H1 (cell line): ENCODE measurements around the gene VAV2. TPM values are rescaled to one million over a fixed set of nuclear protein-coding genes. Genes with fewer than 3 reads are reported as not detected.
A peak's percentile ranks its signal among the peaks of the same experiment; 100 is the strongest.

ENCODE experiments used
- CTCF ChIA-PET: fragments of 300-600 bp; sonication (Branson Sonifier 250); formaldehyde crosslinking; loops from one replicate; lab custom pipeline; 2021; ENCODE audit not compliant: partially characterized antibody; lab: Charles Lee
- POLR2A ChIA-PET: fragments of 300-600 bp; sonication (Branson Sonifier 250); formaldehyde crosslinking; loops from one replicate; lab custom pipeline; 2021; ENCODE audit warnings: inconsistent platforms; ENCODE audit not compliant: partially characterized antibody; lab: Charles Lee
- DNase-seq, 2 experiments: peaks; one replicate each; pipeline versions ENCODE4 v3.0.0 to v3.0.0-alpha.2; 2010 to 2022; ENCODE audit warnings: low spot score in 2 of 2, low read depth in 1 of 2, mixed read lengths in 1 of 2
- FAIRE-seq: peaks from 2 replicates; lab custom pipeline; 2011; peaks lifted over from hg19 to GRCh38; lab: Jason Lieb, UNC
- H2AFZ ChIP-seq: 2 replicates; pipeline ENCODE4 v1.8.1; 2012; ENCODE audit warnings: low read length, inconsistent platforms
- H2AK5ac ChIP-seq: 2 replicates; pipeline ENCODE4 v1.6.1; 2013; ENCODE audit warnings: low read depth, low read length
- H2BK120ac ChIP-seq: replicated peaks from 2 replicates; pipeline ENCODE3; 2013; ENCODE audit warnings: low read depth, low read length, inconsistent platforms
- H2BK12ac ChIP-seq: 2 replicates; pipeline ENCODE4 v1.6.1; 2013; ENCODE audit warnings: low read depth, low read length
- H2BK15ac ChIP-seq: 2 replicates; pipeline ENCODE4 v1.6.1; 2013; ENCODE audit warnings: low read length
- H2BK20ac ChIP-seq: 2 replicates; pipeline ENCODE4 v1.6.1; 2013; ENCODE audit warnings: low read length
- H2BK5ac ChIP-seq: 2 replicates; pipeline ENCODE4 v1.6.1; 2013; ENCODE audit warnings: low read depth, low read length
- H3K14ac ChIP-seq: 2 replicates; pipeline ENCODE4 v1.6.1; 2013; ENCODE audit warnings: inconsistent platforms; ENCODE audit not compliant: insufficient read length
- H3K18ac ChIP-seq: 2 replicates; pipeline ENCODE4 v1.6.1; 2013; ENCODE audit warnings: low read length; ENCODE audit errors: extremely low read depth
- H3K23ac ChIP-seq: 2 replicates; pipeline ENCODE4 v1.6.1; 2013; ENCODE audit warnings: inconsistent platforms; ENCODE audit not compliant: insufficient read length
- H3K23me2 ChIP-seq: 2 replicates; pipeline ENCODE4 v1.6.1; 2013; ENCODE audit warnings: low read depth, low read length
- H3K27ac ChIP-seq: 2 replicates; pipeline ENCODE4 v1.6.1; 2011; ENCODE audit warnings: low read depth, low read length, inconsistent platforms
- H3K27me3 ChIP-seq, 4 experiments: replicated peaks in 1 of 4; 1 replicate in 1 of 4; 2 replicates in 3 of 4; pipeline versions ENCODE4 v1.6.1 to v1.8.1; 2011 to 2013; ENCODE audit warnings: low read length in 3 of 4, mild to moderate bottlenecking in 3 of 4, inconsistent platforms in 2 of 4, mixed read lengths in 2 of 4, moderate library complexity in 1 of 4; ENCODE audit not compliant: control insufficient read depth in 3 of 4, insufficient read depth in 3 of 4; ENCODE audit errors: extremely low read depth in 1 of 4
- H3K36me3 ChIP-seq, 4 experiments: 2 replicates each; pipeline versions ENCODE4 v1.6.1 to v1.8.1; 2011 to 2013; ENCODE audit warnings: mild to moderate bottlenecking in 4 of 4, low read length in 3 of 4, moderate library complexity in 2 of 4, control low read depth in 1 of 4, inconsistent platforms in 1 of 4; ENCODE audit not compliant: insufficient read depth in 4 of 4, control insufficient read depth in 2 of 4
- H3K4ac ChIP-seq: replicated peaks from 2 replicates; pipeline ENCODE3; 2013; ENCODE audit warnings: low read length, low read depth, mixed read lengths, inconsistent platforms; ENCODE audit not compliant: insufficient read length
- H3K4me1 ChIP-seq, 4 experiments: replicated peaks in 1 of 4; 1 replicate in 1 of 4; 2 replicates in 3 of 4; pipeline versions ENCODE4 v1.6.1 to v1.8.1; 2011 to 2013; ENCODE audit warnings: low read length in 3 of 4, inconsistent platforms in 2 of 4, mixed read lengths in 1 of 4; ENCODE audit not compliant: insufficient read depth in 4 of 4, control insufficient read depth in 3 of 4
- H3K4me2 ChIP-seq, 2 experiments: 2 replicates each; pipeline versions ENCODE4 v1.6.1 to v1.8.1; 2011 to 2013; ENCODE audit warnings: low read depth in 2 of 2, low read length in 2 of 2, control low read depth in 1 of 2, inconsistent platforms in 1 of 2, mild to moderate bottlenecking in 1 of 2; ENCODE audit not compliant: insufficient read depth in 1 of 2
- H3K4me3 ChIP-seq, 4 experiments: fragments of 200-600, 300-600 bp in 1 of 4; sonication (generic), shearing (Covaris generic), sonication (Bioruptor Twin) in 1 of 4; 2 replicates each; pipeline versions ENCODE4 v1.5.1 to v1.8.1; 2011 to 2016; ENCODE audit warnings: low read length in 4 of 4, low read depth in 3 of 4, control low read depth in 2 of 4, inconsistent platforms in 2 of 4, mild to moderate bottlenecking in 2 of 4, mixed read lengths in 1 of 4, moderate library complexity in 1 of 4; ENCODE audit not compliant: insufficient read depth in 2 of 4; ENCODE audit errors: extremely low read depth in 1 of 4
- H3K56ac ChIP-seq: replicated peaks from 2 replicates; pipeline ENCODE3; 2013; ENCODE audit warnings: low read depth, mild to moderate bottlenecking, mixed read lengths, low read length, inconsistent platforms; ENCODE audit not compliant: insufficient read length
- H3K79me1 ChIP-seq: 2 replicates; pipeline ENCODE4 v1.6.1; 2013; ENCODE audit warnings: low read depth, low read length, control low read depth
- H3K79me2 ChIP-seq, 2 experiments: 2 replicates each; pipeline versions ENCODE4 v1.6.1 to v1.8.1; 2012 to 2013; ENCODE audit warnings: low read length in 2 of 2, mild to moderate bottlenecking in 2 of 2, inconsistent platforms in 1 of 2; ENCODE audit not compliant: insufficient read depth in 2 of 2, control insufficient read depth in 1 of 2
- H3K9ac ChIP-seq, 4 experiments: replicated peaks in 1 of 4; 1 replicate in 1 of 4; 2 replicates in 3 of 4; pipeline versions ENCODE4 v1.6.1 to v1.8.1; 2011 to 2013; ENCODE audit warnings: low read depth in 3 of 4, low read length in 3 of 4, control low read depth in 2 of 4, mild to moderate bottlenecking in 2 of 4, moderate library complexity in 2 of 4, inconsistent platforms in 1 of 4; ENCODE audit errors: extremely low read depth in 1 of 4
- H3K9me3 ChIP-seq, 2 experiments: 2 replicates each; pipeline versions ENCODE4 v1.6.1 to v1.8.1; 2012 to 2013; ENCODE audit warnings: mild to moderate bottlenecking in 2 of 2, moderate library complexity in 2 of 2, control low read depth in 1 of 2, inconsistent platforms in 1 of 2, low read depth in 1 of 2, low read length in 1 of 2, mixed read lengths in 1 of 2; ENCODE audit not compliant: insufficient read depth in 2 of 2
- H4K20me1 ChIP-seq, 2 experiments: replicated peaks in 1 of 2; 2 replicates each; pipeline versions ENCODE3 to v1.8.1; 2011 to 2013; ENCODE audit warnings: inconsistent platforms in 2 of 2, low read length in 2 of 2, mild to moderate bottlenecking in 1 of 2; ENCODE audit not compliant: insufficient read depth in 2 of 2, control insufficient read depth in 1 of 2
- H4K5ac ChIP-seq: 2 replicates; pipeline ENCODE4 v1.6.1; 2013; ENCODE audit warnings: low read length, low read depth, mixed read lengths, inconsistent platforms; ENCODE audit not compliant: insufficient read length
- H4K8ac ChIP-seq: 2 replicates; pipeline ENCODE4 v1.8.0; 2013; ENCODE audit warnings: mild to moderate bottlenecking, moderate library complexity, low read length, inconsistent platforms; ENCODE audit not compliant: insufficient read depth; ENCODE audit errors: extremely low read depth
- H4K91ac ChIP-seq: replicated peaks from 2 replicates; pipeline ENCODE3; 2013; ENCODE audit warnings: low read length, mixed read lengths, inconsistent platforms; ENCODE audit not compliant: insufficient read length
- EP300 ChIP-seq, 2 experiments: IDR thresholded peaks; 1 replicate in 1 of 2; 2 replicates in 1 of 2; pipeline ENCODE4 v1.6.1; 2011 to 2012; ENCODE audit warnings: low read depth in 2 of 2, low read length in 2 of 2, mild to moderate bottlenecking in 2 of 2, borderline replicate concordance in 1 of 2, inconsistent platforms in 1 of 2, moderate library complexity in 1 of 2
- RFX5 ChIP-seq: IDR thresholded peaks from 2 replicates; pipeline ENCODE4 v1.6.1; 2011; ENCODE audit warnings: low read depth, low read length, improper control_type of control experiment, borderline replicate concordance
- WGBS, 2 experiments: shearing (Covaris generic) in 1 of 2; methylation state at CpG; one replicate each; pipeline versions ENCODE4 v1.1.6 to v1.1.7; 2013 to 2015; ENCODE audit warnings: low lambda C conversion rate in 2 of 2, mixed read lengths in 2 of 2, inconsistent platforms in 1 of 2, low coverage in 1 of 2, missing lambda C conversion rate in 1 of 2; ENCODE audit not compliant: insufficient replicate concordance in 2 of 2, insufficient coverage in 1 of 2, insufficient read length in 1 of 2; ENCODE audit errors: extremely low coverage in 1 of 2, missing lambda C conversion rate in 1 of 2; 5-methylcytosine and 5-hydroxymethylcytosine counted together
- polyA plus RNA-seq, 7 experiments: library from polyadenylated mRNA; depleted of rRNA in 3 of 7; stranded (reverse) in 5 of 7; unstranded in 2 of 7; fragments of >200 nt in 5 of 7; fragments of 200-250 nt in 2 of 7; gene quantifications; 1 replicate in 5 of 7; 2 replicates in 1 of 7; 4 replicates in 1 of 7; pipeline versions ENCODE4 v1.2.1 to v1.2.3, GENCODE V29; 2011 to 2013; ENCODE audit warnings: missing spikeins in 2 of 7, mixed read lengths in 2 of 7
- total RNA-seq: library from RNA; stranded (reverse); fragmentation: NEBNext Ultra II Directional; extraction: Animal tissue kit (Norgen Biotek cat#: 25700); gene quantifications from 2 replicates; pipeline ENCODE4 v1.2.1, GENCODE V29; 2021

Gene VAV2
- total and polyA plus RNA-seq, 2 of the 8 experiments (the other 6 are each of a cell fraction or from before 2014, with no cell fraction given), result 13.6 to 37.6 TPM

DNA sequence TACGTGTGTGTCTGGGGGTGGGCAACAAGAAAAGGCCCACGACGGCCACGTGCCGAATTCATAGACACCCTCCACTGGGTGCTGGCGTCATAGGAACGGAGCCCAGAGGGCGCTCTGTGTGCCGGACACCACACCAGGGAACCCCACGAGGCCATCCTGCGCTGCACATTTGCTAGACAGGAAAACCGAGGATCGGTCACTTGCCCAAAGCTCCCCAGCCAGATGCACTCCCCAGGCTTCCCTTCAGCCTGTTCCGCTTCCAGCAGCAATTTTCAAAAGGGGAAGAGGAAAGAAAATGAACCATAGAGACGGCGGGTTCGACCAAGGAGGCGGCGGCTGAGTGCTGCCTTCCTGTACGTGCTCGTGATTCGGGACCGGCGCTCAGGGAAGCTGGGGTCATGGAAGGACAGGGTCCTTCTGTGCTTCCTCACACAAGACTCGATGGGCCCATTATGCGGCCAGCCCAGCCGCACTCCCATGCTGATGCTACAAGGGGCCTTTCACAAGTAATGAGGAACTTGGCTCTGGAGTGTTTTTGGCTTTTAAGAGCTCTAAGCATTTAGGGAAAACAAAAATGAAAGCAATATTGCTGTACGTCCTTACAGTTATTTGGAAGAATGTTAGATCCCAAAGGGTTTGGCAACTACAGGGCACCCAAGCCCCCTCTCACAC lies 129.4 kb downstream of the VAV2 start:
- Histone ChIP-seq H3K27me3 (no peaks in the 10 kb centered on the region), H2BK20ac (no peak overlapping the region), H2BK120ac (no peak overlapping the region), H2BK12ac (no peak overlapping the region), H2BK5ac (no peak overlapping the region), H3K9me3 (peaks cover 8 to 12% of the 10 kb centered on the region in 2 experiments; a peak in 3 of 4 replicates), H4K5ac (no peak overlapping the region), H3K79me2 (peaks cover 0 to 15% of the 10 kb centered on the region in 2 experiments; a peak in 1 of 4 replicates), H3K4me2 (no peak overlapping the region), H3K18ac (no peak overlapping the region), H4K91ac (no peak overlapping the region), H3K9ac (no peak overlapping the region), H4K8ac (0 out of 2 replicates have a peak overlapping the region, but pooled peaks have one; percentile 17), H2BK15ac (no peak overlapping the region), H4K20me1 (peaks cover 11 to 18% of the 10 kb centered on the region in 2 experiments), H2AK5ac (no peak overlapping the region), H3K23ac (no peak overlapping the region), H2AFZ (no peak overlapping the region), H3K4me1 (peaks cover 0 to 19% (median 6%) of the 10 kb centered on the region in 4 experiments; a peak in 4 of 7 replicates), H3K36me3 (peaks cover 0 to 2% (median 0%) of the 10 kb centered on the region in 4 experiments; a peak in 1 of 8 replicates), H3K14ac (no peak overlapping the region), H3K23me2 (no peaks in the 10 kb centered on the region), H3K56ac (no peak overlapping the region), H3K27ac (no peak overlapping the region), H3K79me1 (peaks cover 10% of the 10 kb centered on the region), H3K4ac (no peak overlapping the region), H3K4me3 (no peak overlapping the region)
- DNase-seq, result no peak
- ChIA-PET CTCF (interaction anchor here (1.1 to 5.2 kb wide), 3 partner anchors 12 to 132 kb away, joined by 3 to 41 read pairs (median 18); no protein-coding TSS in a partner anchor), POLR2A (no interaction called here)
- TF ChIP-seq RFX5, result no peak
- no peak for TF ChIP-seq EP300 (IDR thresholded peaks at IDR 0.05; ENCODE audit: borderline replicate concordance in 1 of 2, low read depth in 2 of 2, low read length in 2 of 2)
- WGBS, 2 experiments, result 94% methylated on average over 28 of the region's 28 CpGs; no CpG with 5 or more reads in 1 of the 2 experiments
- FAIRE-seq, result no peak
